ENCODE data around the gene NOXO1.

The NOXO1 gene

GRCh38 chr16:1938316-1938715 is 43.0 kb downstream of the NOXO1 start:
- no peak for DNase-seq

DNA sequence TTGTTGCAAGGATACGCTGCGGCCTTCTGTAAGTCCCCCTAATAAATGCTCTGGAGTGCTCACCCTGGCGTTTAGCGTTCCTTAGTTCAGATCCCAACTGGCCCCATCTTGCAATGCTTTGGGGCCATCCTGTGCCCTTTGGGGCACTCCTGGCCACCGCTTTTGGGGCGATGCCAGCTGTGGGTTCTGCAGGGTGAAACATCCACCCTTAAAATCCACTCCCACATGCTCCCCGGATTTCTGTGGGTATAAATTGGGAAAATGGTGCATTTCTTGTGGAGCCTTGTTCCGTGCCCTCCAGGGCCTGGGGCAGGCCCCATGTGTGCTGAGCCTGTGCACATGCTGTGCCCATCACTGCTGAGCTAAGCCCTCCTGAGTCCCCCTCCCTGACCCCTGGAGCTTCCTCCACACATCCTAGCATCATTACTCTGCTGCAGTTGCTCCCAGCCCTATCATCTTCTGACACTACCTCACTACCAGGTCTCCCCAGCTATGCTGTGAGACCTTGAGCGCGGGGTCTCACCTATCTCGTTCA is 44.3 kb downstream of the NOXO1 start:
- DNase-seq: no peak

DNA sequence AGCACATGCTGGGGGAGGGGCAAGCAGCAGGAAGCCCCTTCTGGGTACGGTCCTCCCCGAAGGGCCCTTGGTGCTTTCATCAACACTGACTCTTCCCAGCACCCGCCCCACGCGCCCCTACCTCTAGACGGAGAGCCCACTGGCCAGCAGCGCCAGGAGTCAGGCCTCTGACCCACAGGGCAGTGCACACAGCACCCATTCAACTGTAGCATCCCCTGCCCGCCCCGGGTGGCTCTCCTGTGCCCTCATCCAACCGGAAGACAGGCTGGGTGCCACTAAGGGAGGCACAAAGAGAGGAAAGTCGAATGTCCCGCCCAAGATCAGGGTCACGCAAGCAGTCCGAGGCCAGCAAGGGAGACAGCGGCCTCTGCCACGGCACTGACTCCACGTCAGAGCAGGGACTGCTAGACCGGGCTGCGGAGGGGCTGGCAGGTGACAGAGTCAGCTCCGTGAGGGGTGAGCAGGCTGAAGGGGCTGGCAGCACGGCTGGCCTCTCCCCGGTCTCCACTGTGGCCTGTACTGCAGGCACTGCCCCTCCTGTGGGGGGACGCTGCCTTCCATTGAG is 48.1 kb downstream of the NOXO1 start:
- DNase-seq: no peak

DNA sequence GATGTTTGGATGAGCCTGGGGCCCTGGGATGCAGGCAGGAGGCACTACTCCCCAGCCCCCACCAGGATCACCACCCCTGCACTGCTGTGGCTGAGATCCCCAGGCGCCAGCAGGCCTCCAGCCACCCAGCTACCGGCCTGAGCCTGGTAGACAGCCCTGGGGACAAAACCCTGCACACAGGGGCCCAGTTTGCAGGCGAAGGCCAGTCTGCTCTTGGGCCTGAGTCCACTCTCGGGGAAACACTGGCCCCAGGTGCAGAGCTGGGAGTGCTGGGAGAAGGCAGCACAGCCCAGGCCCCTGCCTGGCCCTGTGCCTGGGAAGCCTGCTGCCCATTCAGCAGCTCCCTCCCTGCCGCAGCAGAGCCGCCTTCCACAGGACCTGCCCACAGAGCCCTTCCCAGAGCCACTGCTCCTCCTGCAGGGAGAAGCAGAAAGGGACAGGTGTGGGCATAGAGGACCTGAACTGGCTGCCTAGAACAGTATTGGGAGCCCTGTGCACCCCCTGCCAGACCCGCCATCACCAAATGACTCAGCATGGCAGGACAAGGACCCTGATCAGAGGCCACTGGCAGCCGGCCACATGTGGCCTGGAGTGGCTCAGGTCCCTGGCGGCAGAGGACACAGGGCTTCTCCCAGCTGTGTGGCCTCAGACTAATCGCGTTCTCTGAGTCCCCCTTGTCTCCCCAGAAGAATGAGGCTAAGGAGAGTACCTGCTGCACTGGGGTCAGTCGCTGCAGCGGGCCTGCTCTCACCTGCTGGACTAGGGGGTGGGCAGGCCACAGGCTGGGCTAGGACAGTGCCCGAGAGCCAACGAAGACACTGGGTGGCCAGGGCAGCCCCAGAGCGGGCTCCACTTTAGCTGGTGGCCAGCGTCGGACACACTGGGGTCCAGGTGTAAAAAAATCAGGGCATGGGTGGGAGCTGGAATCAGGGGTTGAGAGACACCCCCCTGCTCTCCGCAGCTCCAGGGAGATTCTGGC is 48.9 kb downstream of the NOXO1 start:
- DNase-seq: no peak

DNA sequence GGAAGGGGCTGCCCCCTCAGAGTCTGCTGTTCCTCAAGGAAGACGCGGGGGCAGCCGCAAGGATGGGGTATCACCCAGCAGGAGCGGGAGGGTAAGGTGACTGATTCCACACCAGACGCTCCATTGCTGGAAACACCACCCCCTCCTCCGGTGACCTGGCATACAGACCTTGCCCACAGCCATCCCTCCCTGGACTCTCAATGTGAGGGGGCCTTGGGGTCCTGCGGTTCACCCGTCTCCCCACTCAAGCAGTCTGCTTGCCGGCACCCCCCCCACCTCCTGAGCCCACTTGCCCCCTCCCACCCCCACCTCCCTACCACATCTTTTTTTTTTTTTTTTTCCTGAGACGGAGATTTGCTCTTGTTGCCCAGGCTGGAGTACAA is 50.9 kb downstream of the NOXO1 start:
- no peak for DNase-seq

DNA sequence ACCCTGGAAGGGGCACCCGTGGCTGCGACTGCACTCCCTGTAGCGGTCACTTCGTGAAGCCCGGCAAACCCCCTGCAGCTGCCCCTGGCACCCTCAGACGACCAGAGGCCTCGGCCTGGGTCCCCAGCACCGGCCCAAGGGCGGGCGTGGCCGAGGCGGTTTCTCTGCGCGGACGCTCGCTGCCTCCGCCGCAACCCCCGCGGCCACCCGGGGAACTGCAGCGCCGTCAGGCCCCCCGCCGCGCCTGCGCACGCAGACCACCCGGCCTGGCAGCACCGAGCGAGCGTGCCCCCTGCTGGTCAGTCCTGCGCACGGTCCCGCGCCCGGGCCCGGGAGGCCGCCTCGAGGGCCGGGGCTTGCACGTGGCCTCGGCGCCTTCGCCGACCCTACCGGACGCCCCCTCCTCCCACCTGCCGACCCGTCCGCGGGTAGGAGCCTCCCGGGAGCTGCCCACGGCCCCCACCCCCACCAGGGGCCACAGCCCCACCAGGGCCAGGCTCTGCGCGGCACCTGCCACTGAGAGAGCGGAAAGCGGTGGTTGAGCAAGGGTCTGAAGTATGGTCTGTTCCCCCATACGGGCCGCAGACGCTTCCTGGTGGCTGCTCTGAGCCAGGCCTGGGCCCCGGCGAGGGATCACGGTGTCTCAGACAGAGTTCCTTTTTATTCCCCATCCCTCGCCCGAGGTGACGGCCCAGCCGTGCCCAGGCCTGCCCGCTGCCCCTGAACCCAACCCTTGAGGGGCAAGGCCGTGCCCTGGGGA is 51.5 kb downstream of the NOXO1 start:
- peak; percentile 96 for DNase-seq

GRCh38 chr16:1929105-1929504 is 52.2 kb downstream of the NOXO1 start:
- no peak for DNase-seq
